ENCODE data around the gene BTNL8.

BTNL8 gene

DNA sequence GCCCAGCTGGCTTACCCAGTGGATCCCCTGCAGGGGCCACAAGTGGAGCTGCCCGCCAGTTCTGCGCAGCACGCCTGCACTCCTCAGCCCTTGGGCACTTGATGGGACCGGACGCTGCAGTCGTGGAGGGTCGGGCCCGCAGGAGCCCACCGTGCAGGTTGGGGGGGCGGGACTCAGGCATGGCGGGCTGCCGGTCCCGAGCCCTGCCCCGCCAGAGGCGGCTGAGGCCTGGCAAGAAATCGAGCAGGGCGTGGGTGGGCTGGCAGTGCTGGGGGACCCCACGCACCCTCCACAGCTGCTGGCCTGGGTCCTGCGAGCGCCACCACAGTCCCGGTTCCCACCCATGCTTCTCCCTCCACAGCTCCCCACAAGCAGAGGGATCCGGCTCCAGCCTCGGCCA is 70.4 kb downstream of the BTNL8 start:
- ATAC-seq (ENCODE audit: insufficient read depth, low read depth), result no peak
- Histone ChIP-seq H3K9me3 (ENCODE audit: insufficient read depth, low read length, severe bottlenecking) (no peaks in the 10 kb centered on the region), H3K9ac (ENCODE audit: low read depth, low read length) (no peak overlapping the region), H4K20me1 (ENCODE audit: insufficient read depth, low read length) (no peaks in the 10 kb centered on the region), H3K27ac (ENCODE audit: low read length) (no peak overlapping the region), H3K4me3 (ENCODE audit: low read depth in 1 of 2, low read length in 2 of 2) (no peak overlapping the region), H3K4me2 (ENCODE audit: insufficient read depth, low read length) (no peak overlapping the region), H3K79me2 (ENCODE audit: insufficient read depth, low read length) (no peaks in the 10 kb centered on the region), H3K27me3 (ENCODE audit: insufficient read depth, low read length, poor library complexity) (no peaks in the 10 kb centered on the region), H3K4me1 (ENCODE audit: insufficient read depth, low read length) (no peaks in the 10 kb centered on the region), H3K36me3 (ENCODE audit: insufficient read depth, low read length) (no peaks in the 10 kb centered on the region), H2AFZ (ENCODE audit: low read depth, low read length) (no peak overlapping the region)
- TF ChIP-seq, protein P1, sequence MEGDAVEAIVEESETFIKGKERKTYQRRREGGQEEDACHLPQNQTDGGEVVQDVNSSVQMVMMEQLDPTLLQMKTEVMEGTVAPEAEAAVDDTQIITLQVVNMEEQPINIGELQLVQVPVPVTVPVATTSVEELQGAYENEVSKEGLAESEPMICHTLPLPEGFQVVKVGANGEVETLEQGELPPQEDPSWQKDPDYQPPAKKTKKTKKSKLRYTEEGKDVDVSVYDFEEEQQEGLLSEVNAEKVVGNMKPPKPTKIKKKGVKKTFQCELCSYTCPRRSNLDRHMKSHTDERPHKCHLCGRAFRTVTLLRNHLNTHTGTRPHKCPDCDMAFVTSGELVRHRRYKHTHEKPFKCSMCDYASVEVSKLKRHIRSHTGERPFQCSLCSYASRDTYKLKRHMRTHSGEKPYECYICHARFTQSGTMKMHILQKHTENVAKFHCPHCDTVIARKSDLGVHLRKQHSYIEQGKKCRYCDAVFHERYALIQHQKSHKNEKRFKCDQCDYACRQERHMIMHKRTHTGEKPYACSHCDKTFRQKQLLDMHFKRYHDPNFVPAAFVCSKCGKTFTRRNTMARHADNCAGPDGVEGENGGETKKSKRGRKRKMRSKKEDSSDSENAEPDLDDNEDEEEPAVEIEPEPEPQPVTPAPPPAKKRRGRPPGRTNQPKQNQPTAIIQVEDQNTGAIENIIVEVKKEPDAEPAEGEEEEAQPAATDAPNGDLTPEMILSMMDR (IDR thresholded peaks at IDR 0.05; ENCODE audit: borderline replicate concordance, extremely low read depth, low read length, poor library complexity, severe bottlenecking), result no peak
- no peak for DNase-seq

DNA sequence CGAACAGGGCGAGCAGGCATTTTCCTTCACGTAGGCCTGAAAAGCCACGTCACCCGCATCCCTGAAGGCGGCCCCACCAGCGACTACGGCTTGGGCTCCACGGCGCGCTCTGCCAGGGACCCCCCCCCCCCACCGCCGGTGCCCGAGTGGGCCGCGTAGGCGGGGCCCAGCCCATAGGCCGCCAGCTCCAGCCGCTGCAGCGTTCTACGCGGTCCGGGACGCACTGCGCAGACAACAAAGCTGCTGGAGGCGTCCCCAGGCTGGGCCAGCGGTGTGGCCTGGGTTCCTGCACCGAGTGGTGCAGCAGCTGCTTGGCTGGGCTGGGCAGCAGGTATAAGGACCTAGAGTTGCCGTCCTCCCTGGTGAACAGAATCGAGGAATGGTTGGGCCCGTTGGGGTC is 71.4 kb downstream of the BTNL8 start:
- no peaks in the 10 kb centered on the region for H3K4me1 ChIP-seq (ENCODE audit: insufficient read depth, low read length)
- H2AFZ ChIP-seq (ENCODE audit: low read depth, low read length), result no peak overlapping the region
- no peak overlapping the region for H3K4me2 ChIP-seq (ENCODE audit: insufficient read depth, low read length)
- no peaks in the 10 kb centered on the region for H3K27me3 ChIP-seq (ENCODE audit: insufficient read depth, low read length, poor library complexity)
- H3K36me3 ChIP-seq (ENCODE audit: insufficient read depth, low read length), result no peaks in the 10 kb centered on the region
- DNase-seq (no peak), ATAC-seq (ENCODE audit: insufficient read depth, low read depth) (no peak)
- TF ChIP-seq EZH2 (IDR thresholded peaks at IDR 0.05; ENCODE audit: borderline replicate concordance, low read depth, low read length, severe bottlenecking), result no peak
- TF ChIP-seq, protein P1 (IDR thresholded peaks at IDR 0.05; ENCODE audit: borderline replicate concordance, extremely low read depth, low read length, poor library complexity, severe bottlenecking), result no peak
- no peaks in the 10 kb centered on the region for H3K9me3 ChIP-seq (ENCODE audit: insufficient read depth, low read length, severe bottlenecking)
- no peaks in the 10 kb centered on the region for H4K20me1 ChIP-seq (ENCODE audit: insufficient read depth, low read length)
- H3K79me2 ChIP-seq (ENCODE audit: insufficient read depth, low read length), result no peaks in the 10 kb centered on the region
- H3K4me3 ChIP-seq (ENCODE audit: low read depth in 1 of 2, low read length in 2 of 2), result no peak overlapping the region
- no peak overlapping the region for H3K9ac ChIP-seq (ENCODE audit: low read depth, low read length)
- no peak overlapping the region for H3K27ac ChIP-seq (ENCODE audit: low read length)

DNA sequence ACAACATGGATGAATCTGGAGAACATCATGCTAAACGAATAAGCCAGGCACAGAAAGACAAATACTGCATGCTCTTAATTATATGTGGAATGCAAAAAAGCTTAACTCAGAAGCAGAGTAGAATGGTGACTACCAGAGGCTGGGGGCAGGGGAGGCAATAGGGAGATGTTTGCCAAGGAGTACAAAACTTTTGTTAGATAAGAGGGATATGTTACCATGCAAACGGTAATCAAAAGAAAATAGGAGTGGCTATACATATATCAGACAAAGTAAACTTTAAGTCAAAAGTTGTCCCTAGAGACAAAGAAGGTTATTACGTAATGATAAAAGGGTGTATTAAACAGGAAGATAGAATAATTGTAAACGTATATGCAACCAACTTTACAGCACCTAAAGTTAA is 71.9 kb downstream of the BTNL8 start:
- Histone ChIP-seq H3K27me3 (ENCODE audit: insufficient read depth, low read length, poor library complexity) (no peaks in the 10 kb centered on the region), H3K4me3 (ENCODE audit: low read depth in 1 of 2, low read length in 2 of 2) (no peak overlapping the region), H4K20me1 (ENCODE audit: insufficient read depth, low read length) (no peaks in the 10 kb centered on the region), H3K9me3 (ENCODE audit: insufficient read depth, low read length, severe bottlenecking) (no peaks in the 10 kb centered on the region), H2AFZ (ENCODE audit: low read depth, low read length) (no peak overlapping the region), H3K27ac (ENCODE audit: low read length) (no peak overlapping the region), H3K9ac (ENCODE audit: low read depth, low read length) (no peak overlapping the region), H3K36me3 (ENCODE audit: insufficient read depth, low read length) (no peaks in the 10 kb centered on the region), H3K4me1 (ENCODE audit: insufficient read depth, low read length) (no peaks in the 10 kb centered on the region), H3K4me2 (ENCODE audit: insufficient read depth, low read length) (no peak overlapping the region), H3K79me2 (ENCODE audit: insufficient read depth, low read length) (no peaks in the 10 kb centered on the region)
- TF ChIP-seq EZH2 (IDR thresholded peaks at IDR 0.05; ENCODE audit: borderline replicate concordance, low read depth, low read length, severe bottlenecking), result no peak
- TF ChIP-seq, protein P1 (IDR thresholded peaks at IDR 0.05; ENCODE audit: borderline replicate concordance, extremely low read depth, low read length, poor library complexity, severe bottlenecking), result no peak
- DNase-seq (no peak), ATAC-seq (ENCODE audit: insufficient read depth, low read depth) (no peak)

All from DND-41 (cell line).